HepG2 (cell line): Measurements from ENCODE around the gene SLC4A9. TPM values are rescaled to one million over a fixed set of nuclear protein-coding genes. Genes with fewer than 3 reads are reported as not detected.

Experiments
- AFF4 ChIP-seq: sonication (generic); formaldehyde crosslinking; IDR thresholded peaks from 2 replicates; pipeline ENCODE4 v1.4.0; 2020; ENCODE audit warnings: missing genetic modification reagents
- ATF1 ChIP-seq: IDR thresholded peaks from 2 replicates; pipeline ENCODE4 v1.6.1; 2016; ENCODE audit warnings: mild to moderate bottlenecking, control low read depth
- ATM ChIP-seq: fragments of 450-650 bp; IDR thresholded peaks from 2 replicates; pipeline ENCODE4 v1.7.1; 2017; ENCODE audit warnings: mild to moderate bottlenecking, borderline replicate concordance
- BRD4 ChIP-seq: sonication (generic); formaldehyde crosslinking; IDR thresholded peaks from 2 replicates; pipeline ENCODE4 v1.4.0; 2020; ENCODE audit warnings: missing genetic modification reagents
- CCDC6 ChIP-seq: sonication (generic); formaldehyde crosslinking; IDR thresholded peaks from 2 replicates; pipeline ENCODE4 v1.8.1; 2022; ENCODE audit warnings: mild to moderate bottlenecking, missing genetic modification reagents, moderate library complexity
- FOXA1 ChIP-seq, 2 experiments: fragments of 450-650 bp in 1 of 2; sonication (generic) in 1 of 2; formaldehyde crosslinking in 1 of 2; IDR thresholded peaks; 2 replicates each; pipeline versions ENCODE4 v1.4.0 to v1.6.1; 2016 to 2020; ENCODE audit warnings: missing genetic modification reagents in 1 of 2
- FOXC1 ChIP-seq: sonication (generic); formaldehyde crosslinking; IDR thresholded peaks from 2 replicates; pipeline ENCODE4 v1.8.0; 2022; ENCODE audit warnings: mild to moderate bottlenecking, missing genetic modification reagents, borderline replicate concordance
- HOXA5 ChIP-seq: sonication (generic); formaldehyde crosslinking; IDR thresholded peaks from 2 replicates; pipeline ENCODE4 v1.4.0; 2020; ENCODE audit warnings: missing genetic modification reagents
- KAT7 ChIP-seq: IDR thresholded peaks from 2 replicates; pipeline ENCODE4 v1.6.1; 2018; ENCODE audit warnings: borderline replicate concordance, missing compliant biosample characterization
- MIXL1 ChIP-seq: IDR thresholded peaks from 2 replicates; pipeline ENCODE4 v1.6.1; 2016
- NFYB ChIP-seq: sonication (generic); formaldehyde crosslinking; IDR thresholded peaks from 2 replicates; pipeline ENCODE4 v1.4.0; 2020; ENCODE audit warnings: missing genetic modification reagents
- SETDB1 ChIP-seq: sonication (generic); formaldehyde crosslinking; IDR thresholded peaks from 2 replicates; pipeline ENCODE4 v1.5.1; 2020; ENCODE audit warnings: missing genetic modification reagents, mild to moderate bottlenecking, borderline replicate concordance
- SMYD3 ChIP-seq: sonication (generic); formaldehyde crosslinking; IDR thresholded peaks from 2 replicates; pipeline ENCODE4 v1.8.1; 2023; ENCODE audit warnings: mild to moderate bottlenecking, missing genetic modification reagents
- SNAI1 ChIP-seq: sonication (generic); formaldehyde crosslinking; IDR thresholded peaks from 2 replicates; pipeline ENCODE4 v1.5.0; 2020; ENCODE audit warnings: mild to moderate bottlenecking, missing genetic modification reagents, borderline replicate concordance
- TSC22D2 ChIP-seq: sonication (generic); formaldehyde crosslinking; IDR thresholded peaks from 2 replicates; pipeline ENCODE4 v1.5.1; 2020; ENCODE audit warnings: missing genetic modification reagents, mild to moderate bottlenecking, borderline replicate concordance
- U2AF2 ChIP-seq: fragments of 200-400 bp; formaldehyde crosslinking; IDR thresholded peaks from 2 replicates; pipeline ENCODE4 v1.6.1; 2017; ENCODE audit warnings: low read depth, mild to moderate bottlenecking, low read length
- ZNF136 ChIP-seq: sonication (generic); formaldehyde crosslinking; IDR thresholded peaks from 2 replicates; pipeline ENCODE4 v1.8.1; 2022; ENCODE audit warnings: low read depth, mild to moderate bottlenecking, moderate library complexity, missing genetic modification reagents
- ZNF326 ChIP-seq: sonication (generic); formaldehyde crosslinking; IDR thresholded peaks from 2 replicates; pipeline ENCODE4 v1.4.0; 2020; ENCODE audit warnings: missing genetic modification reagents, borderline replicate concordance
- ZNF343 ChIP-seq: sonication (generic); formaldehyde crosslinking; IDR thresholded peaks from 2 replicates; pipeline ENCODE4 v1.4.0; 2020; ENCODE audit warnings: mild to moderate bottlenecking, missing genetic modification reagents
- ZNF501 ChIP-seq: sonication (generic); formaldehyde crosslinking; IDR thresholded peaks from 2 replicates; pipeline ENCODE4 v1.5.1; 2020; ENCODE audit warnings: mild to moderate bottlenecking, moderate library complexity, missing genetic modification reagents
- ZNF841 ChIP-seq: sonication (generic); formaldehyde crosslinking; IDR thresholded peaks from 2 replicates; pipeline ENCODE4 v1.8.1; 2023; ENCODE audit warnings: missing genetic modification reagents, borderline replicate concordance
- ZSCAN29 ChIP-seq: sonication (generic); formaldehyde crosslinking; conservative IDR thresholded peaks from 2 replicates; pipeline ENCODE4 v1.4.0; 2020; ENCODE audit warnings: mild to moderate bottlenecking, missing genetic modification reagents
- polyA plus RNA-seq, 8 experiments: library from polyadenylated mRNA; depleted of rRNA in 3 of 8; stranded (reverse) in 7 of 8; unstranded in 1 of 8; fragments of >200 nt; fragmentation: Illumina TruSeq in 4 of 8; extraction: Trizol in 4 of 8; gene quantifications; 2 replicates each; pipeline versions ENCODE4 v1.2.1 to v1.2.3, GENCODE V29; 2011 to 2016; ENCODE audit warnings: low read depth in 4 of 8, missing spikeins in 1 of 8, mixed read lengths in 1 of 8; ENCODE audit not compliant: insufficient read depth in 1 of 8
- total RNA-seq, 5 experiments: library from RNA; depleted of rRNA; stranded (reverse); fragments of >200 nt; fragmentation: Illumina TruSeq; extraction: Trizol; gene quantifications; 2 replicates each; pipeline ENCODE4 v1.2.3, GENCODE V29; 2016; ENCODE audit warnings: low read depth in 1 of 5
- TF ChIP-seq, protein P1 (sequence below): sonication (generic); formaldehyde crosslinking; IDR thresholded peaks from 2 replicates; pipeline ENCODE4 v1.4.0; 2020; ENCODE audit warnings: missing genetic modification reagents, mild to moderate bottlenecking, borderline replicate concordance
- TF ChIP-seq, protein P2 (sequence below): sonication (generic); formaldehyde crosslinking; IDR thresholded peaks from 2 replicates; pipeline ENCODE4 v1.4.0; 2020; ENCODE audit warnings: mild to moderate bottlenecking, missing genetic modification reagents

The SLC4A9 gene
- total and polyA plus RNA-seq, 2 of the 13 experiments (the other 11 are each of a cell fraction or from before 2014, with no cell fraction given): not detected

- TF ChIP-seq, protein P1, sequence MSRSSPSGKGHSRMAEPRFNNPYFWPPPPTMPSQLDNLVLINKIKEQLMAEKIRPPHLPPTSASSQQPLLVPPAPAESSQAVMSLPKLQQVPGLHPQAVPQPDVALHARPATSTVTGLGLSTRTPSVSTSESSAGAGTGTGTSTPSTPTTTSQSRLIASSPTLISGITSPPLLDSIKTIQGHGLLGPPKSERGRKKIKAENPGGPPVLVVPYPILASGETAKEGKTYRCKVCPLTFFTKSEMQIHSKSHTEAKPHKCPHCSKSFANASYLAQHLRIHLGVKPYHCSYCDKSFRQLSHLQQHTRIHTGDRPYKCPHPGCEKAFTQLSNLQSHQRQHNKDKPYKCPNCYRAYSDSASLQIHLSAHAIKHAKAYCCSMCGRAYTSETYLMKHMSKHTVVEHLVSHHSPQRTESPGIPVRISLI (CRISPR knock-in tag): no peak; the same call in 1 of the 2 replicates
- TF ChIP-seq HOXA5 (CRISPR knock-in tag) (peak; percentile 35; the same call in 1 of the 2 replicates), AFF4 (CRISPR knock-in tag) (0 out of 2 replicates have a peak, but pooled peaks have one; percentile 53), KAT7 (CRISPR knock-in tag) (peak; percentile 95), ZNF136 (CRISPR knock-in tag) (no peak), SETDB1 (CRISPR knock-in tag) (no peak), ZSCAN29 (no peak), ZNF841 (CRISPR knock-in tag) (no peak), U2AF2 (no peak), NFYB (peak; percentile 98), MIXL1 (CRISPR knock-in tag) (peak; percentile 65; the same call in 1 of the 2 replicates), TSC22D2 (CRISPR knock-in tag) (0 out of 2 replicates have a peak, but pooled peaks have one; percentile 32), ATF1 (CRISPR knock-in tag) (peak; percentile 97), FOXC1 (CRISPR knock-in tag) (peak; percentile 52; the same call in 1 of the 2 replicates), CCDC6 (0 out of 2 replicates have a peak, but pooled peaks have one; percentile 8), ZNF501 (CRISPR knock-in tag) (no peak), ZNF343 (CRISPR knock-in tag) (peak; percentile 65; the same call in 1 of the 2 replicates), ATM (no peak), SNAI1 (CRISPR knock-in tag) (no peak), ZNF326 (CRISPR knock-in tag) (no peak), SMYD3 (no peak), BRD4 (CRISPR knock-in tag) (peak; percentile 89), FOXA1 (IDR thresholded peaks at IDR 0.05) (no peak), FOXA1 (CRISPR knock-in tag; IDR thresholded peaks at IDR 0.05) (no peak)
- TF ChIP-seq, protein P2, sequence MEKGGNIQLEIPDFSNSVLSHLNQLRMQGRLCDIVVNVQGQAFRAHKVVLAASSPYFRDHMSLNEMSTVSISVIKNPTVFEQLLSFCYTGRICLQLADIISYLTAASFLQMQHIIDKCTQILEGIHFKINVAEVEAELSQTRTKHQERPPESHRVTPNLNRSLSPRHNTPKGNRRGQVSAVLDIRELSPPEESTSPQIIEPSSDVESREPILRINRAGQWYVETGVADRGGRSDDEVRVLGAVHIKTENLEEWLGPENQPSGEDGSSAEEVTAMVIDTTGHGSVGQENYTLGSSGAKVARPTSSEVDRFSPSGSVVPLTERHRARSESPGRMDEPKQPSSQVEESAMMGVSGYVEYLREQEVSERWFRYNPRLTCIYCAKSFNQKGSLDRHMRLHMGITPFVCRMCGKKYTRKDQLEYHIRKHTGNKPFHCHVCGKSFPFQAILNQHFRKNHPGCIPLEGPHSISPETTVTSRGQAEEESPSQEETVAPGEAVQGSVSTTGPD (CRISPR knock-in tag): no peak
These were observed 41.6 kb downstream of the SLC4A9 start, which contains the start of gene ANKHD1 (continued) for GRCh38 chr5:140401362-140402257.
